ENCODE data around the gene VMAC. TPM values are rescaled to one million over a fixed set of nuclear protein-coding genes. Genes with fewer than 3 reads are reported as not detected.

The VMAC gene
- total RNA-seq, 1 donor from 2014 or later, result 3.9 TPM

DNA sequence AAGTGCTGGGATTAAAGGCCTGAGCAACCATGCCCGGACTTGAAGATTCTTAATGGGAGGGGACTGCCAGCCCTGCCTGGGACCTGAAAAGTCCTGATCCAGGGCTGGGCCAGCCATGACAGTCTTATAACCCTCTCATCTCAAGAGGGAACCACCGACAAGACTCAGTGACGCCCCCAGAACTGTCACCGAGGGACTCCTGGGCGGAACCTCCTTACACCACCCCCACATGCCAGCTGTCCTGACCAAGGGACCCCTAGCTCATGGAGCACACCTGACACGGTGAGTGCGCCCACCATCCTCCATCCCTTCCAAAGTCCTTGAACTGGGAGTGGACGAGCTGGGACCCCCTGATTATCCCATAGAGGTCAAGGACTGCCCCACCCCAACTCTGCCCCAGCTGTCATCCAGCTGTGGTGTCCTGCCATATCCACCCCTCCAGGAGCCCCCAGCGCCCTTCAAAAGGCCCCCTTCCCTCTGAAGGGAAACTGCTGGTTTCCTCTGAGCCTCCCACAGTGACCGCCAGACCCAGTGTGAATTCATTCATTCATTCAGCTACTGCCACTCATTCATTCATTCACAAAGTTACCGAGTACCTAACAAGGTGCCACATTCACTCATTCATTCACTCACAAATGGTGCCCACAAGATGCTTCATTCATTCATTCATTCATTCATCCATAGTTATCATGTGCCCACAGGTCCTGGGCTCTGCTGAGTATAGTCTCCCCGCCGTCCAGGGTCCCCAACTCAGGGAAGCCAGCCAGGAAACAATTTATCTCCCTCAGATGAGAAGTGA, 4.7 kb upstream of the VMAC start:
- Histone ChIP-seq H3K79me2 (ENCODE audit: insufficient read depth, low read length) (peaks cover 60% of the 10 kb centered on the region), H3K36me3 (ENCODE audit: insufficient read depth, low read length) (peaks cover 5% of the 10 kb centered on the region), H4K20me1 (ENCODE audit: insufficient read depth, low read length) (peaks cover 63% of the 10 kb centered on the region), H3K9ac (ENCODE audit: low read length) (no peak overlapping the region), H3K27me3 (ENCODE audit: insufficient read depth, low read length) (no peaks in the 10 kb centered on the region), H3K9me3 (ENCODE audit: insufficient read depth, low read depth, low read length) (no peaks in the 10 kb centered on the region), H3K27ac (ENCODE audit: low read depth, low read length) (no peak overlapping the region), H3K4me1 (ENCODE audit: insufficient read depth, low read length) (peaks cover 9% of the 10 kb centered on the region), H3K4me2 (ENCODE audit: low read length) (no peak overlapping the region), H2AFZ (ENCODE audit: low read depth, low read length) (no peak overlapping the region), H3K4me3 (ENCODE audit: insufficient read depth, low read depth, low read length) (no peak overlapping the region)
- no peak for DNase-seq (ENCODE audit: low read depth)
- FAIRE-seq, result no peak
- TF ChIP-seq EZH2 (IDR thresholded peaks at IDR 0.05; ENCODE audit: insufficient read depth, low read length), result no peak
- no peak for TF ChIP-seq CTCF (IDR thresholded peaks at IDR 0.05; ENCODE audit: insufficient read depth, low read depth, low read length)
- Mint-ChIP-seq H3K4me1 (ENCODE audit: low read depth, unreplicated experiment) (peaks cover 6% of the 10 kb centered on the region), H3K27me3 (ENCODE audit: low read depth, unreplicated experiment) (no peaks in the 10 kb centered on the region), H3K9me3 (ENCODE audit: unreplicated experiment) (no peaks in the 10 kb centered on the region), H3K27ac (ENCODE audit: unreplicated experiment) (no peak overlapping the region), H3K36me3 (ENCODE audit: low read depth, unreplicated experiment) (peaks cover 7% of the 10 kb centered on the region), H3K4me3 (ENCODE audit: unreplicated experiment) (no peak overlapping the region)

GRCh38 chr19:5900976-5901375, 3.7 kb upstream of the VMAC start:
- H3K79me2 ChIP-seq (ENCODE audit: insufficient read depth, low read length), result peaks cover 60% of the 10 kb centered on the region
- TF ChIP-seq CTCF (IDR thresholded peaks at IDR 0.05; ENCODE audit: insufficient read depth, low read depth, low read length) (no peak), EZH2 (IDR thresholded peaks at IDR 0.05; ENCODE audit: insufficient read depth, low read length) (no peak)
- peaks cover 7% of the 10 kb centered on the region for H3K36me3 Mint-ChIP-seq (ENCODE audit: low read depth, unreplicated experiment)
- peaks cover 15% of the 10 kb centered on the region for H3K4me1 ChIP-seq (ENCODE audit: insufficient read depth, low read length)
- H3K27me3 Mint-ChIP-seq (ENCODE audit: low read depth, unreplicated experiment), result no peaks in the 10 kb centered on the region
- H3K27ac Mint-ChIP-seq (ENCODE audit: unreplicated experiment), result no peak overlapping the region
- H3K4me3 Mint-ChIP-seq (ENCODE audit: unreplicated experiment), result peak overlapping the region; percentile 54
- DNase-seq (ENCODE audit: low read depth) (no peak), FAIRE-seq (no peak)
- no peak overlapping the region for H3K27ac ChIP-seq (ENCODE audit: low read depth, low read length)
- H3K4me1 Mint-ChIP-seq (ENCODE audit: low read depth, unreplicated experiment), result peaks cover 6% of the 10 kb centered on the region
- H2AFZ ChIP-seq (ENCODE audit: low read depth, low read length), result no peak overlapping the region
- no peak overlapping the region for H3K4me2 ChIP-seq (ENCODE audit: low read length)
- H3K9me3 ChIP-seq (ENCODE audit: insufficient read depth, low read depth, low read length), result no peaks in the 10 kb centered on the region
- peaks cover 5% of the 10 kb centered on the region for H3K36me3 ChIP-seq (ENCODE audit: insufficient read depth, low read length)
- no peaks in the 10 kb centered on the region for H3K9me3 Mint-ChIP-seq (ENCODE audit: unreplicated experiment)
- H3K9ac ChIP-seq (ENCODE audit: low read length), result peak overlapping the region; percentile 18
- no peak overlapping the region for H3K4me3 ChIP-seq (ENCODE audit: insufficient read depth, low read depth, low read length)
- H4K20me1 ChIP-seq (ENCODE audit: insufficient read depth, low read length), result peaks cover 53% of the 10 kb centered on the region
- no peaks in the 10 kb centered on the region for H3K27me3 ChIP-seq (ENCODE audit: insufficient read depth, low read length)

DNA sequence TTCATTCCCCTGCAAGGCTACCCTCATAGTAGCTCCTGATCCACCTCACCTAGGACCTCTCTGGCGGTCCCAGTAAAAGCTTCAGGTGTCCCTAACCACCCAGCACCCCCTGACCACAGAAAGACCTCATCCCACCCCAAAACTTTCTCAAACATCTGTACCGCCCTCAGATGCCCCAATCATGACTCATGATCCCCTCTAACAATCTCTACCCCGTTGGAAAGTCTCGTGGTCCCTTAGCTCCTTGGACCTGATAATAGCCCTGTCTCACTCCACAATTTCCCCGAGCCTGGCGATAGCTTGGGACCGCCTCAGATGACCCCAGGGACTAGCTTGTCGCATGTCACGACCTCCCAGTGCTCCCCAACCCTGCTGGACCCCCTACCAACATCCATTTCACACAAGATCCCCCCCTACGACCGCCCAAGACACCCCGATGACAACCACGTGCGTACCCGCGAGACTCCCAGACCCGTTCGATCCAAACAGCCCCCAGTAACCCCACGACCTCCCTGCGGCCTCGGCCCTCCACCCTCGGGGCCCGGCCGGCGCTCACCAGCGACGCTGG, 1.5 kb upstream of the VMAC start:
- H2AFZ ChIP-seq (ENCODE audit: low read depth, low read length), result peak overlapping the region; percentile 83
- peaks cover 46% of the 10 kb centered on the region for H3K79me2 ChIP-seq (ENCODE audit: insufficient read depth, low read length)
- H3K9me3 ChIP-seq (ENCODE audit: insufficient read depth, low read depth, low read length), result no peaks in the 10 kb centered on the region
- peak overlapping the region; percentile 100 for H3K9ac ChIP-seq (ENCODE audit: low read length)
- Mint-ChIP-seq H3K36me3 (ENCODE audit: low read depth, unreplicated experiment) (peaks cover 9% of the 10 kb centered on the region), H3K4me3 (ENCODE audit: unreplicated experiment) (peak overlapping the region; percentile 99), H3K4me1 (ENCODE audit: low read depth, unreplicated experiment) (peaks cover 6% of the 10 kb centered on the region), H3K27ac (ENCODE audit: unreplicated experiment) (peak overlapping the region; percentile 98), H3K9me3 (ENCODE audit: unreplicated experiment) (no peaks in the 10 kb centered on the region), H3K27me3 (ENCODE audit: low read depth, unreplicated experiment) (no peaks in the 10 kb centered on the region)
- TF ChIP-seq CTCF (IDR thresholded peaks at IDR 0.05; ENCODE audit: insufficient read depth, low read depth, low read length), result no peak
- TF ChIP-seq EZH2 (IDR thresholded peaks at IDR 0.05; ENCODE audit: insufficient read depth, low read length), result no peak
- H3K4me1 ChIP-seq (ENCODE audit: insufficient read depth, low read length), result peaks cover 15% of the 10 kb centered on the region
- H3K27ac ChIP-seq (ENCODE audit: low read depth, low read length), result peak overlapping the region; percentile 99
- peaks cover 35% of the 10 kb centered on the region for H4K20me1 ChIP-seq (ENCODE audit: insufficient read depth, low read length)
- DNase-seq (ENCODE audit: low read depth) (peak; percentile 46), FAIRE-seq (no peak)
- peak overlapping the region; percentile 95 for H3K4me3 ChIP-seq (ENCODE audit: insufficient read depth, low read depth, low read length)
- H3K27me3 ChIP-seq (ENCODE audit: insufficient read depth, low read length), result no peaks in the 10 kb centered on the region
- H3K4me2 ChIP-seq (ENCODE audit: low read length), result peak overlapping the region; percentile 94
- peaks cover 5% of the 10 kb centered on the region for H3K36me3 ChIP-seq (ENCODE audit: insufficient read depth, low read length)
